ENCODE data around the gene HAO2.

HAO2 gene

GRCh38 chr1:119430486-119430885 lies 61.9 kb downstream of the HAO2 start:
- no peak overlapping the region for H3K4me3 Mint-ChIP-seq
- ATAC-seq = no peak
- no peaks in the 10 kb centered on the region for H3K4me1 Mint-ChIP-seq
- peaks cover 2% of the 10 kb centered on the region for H3K9me3 Mint-ChIP-seq
- H3K36me3 Mint-ChIP-seq = no peaks in the 10 kb centered on the region
- H3K27ac Mint-ChIP-seq = no peak overlapping the region
- no peak for DNase-seq (ENCODE audit: low spot score in 2 of 2)

GRCh38 chr1:119431836-119432235 lies 63.3 kb downstream of the HAO2 start:
- Mint-ChIP-seq H3K9me3 (peaks cover 2% of the 10 kb centered on the region), H3K4me1 (no peaks in the 10 kb centered on the region), H3K4me3 (no peak overlapping the region), H3K27ac (no peak overlapping the region), H3K36me3 (no peaks in the 10 kb centered on the region)
- DNase-seq (ENCODE audit: low spot score in 2 of 2) (no peak), ATAC-seq (no peak)

- DNase-seq (ENCODE audit: low spot score in 2 of 2) (no peak), ATAC-seq (no peak)
- Mint-ChIP-seq H3K9me3 (peaks cover 5% of the 10 kb centered on the region), H3K27ac (no peak overlapping the region), H3K4me1 (no peaks in the 10 kb centered on the region), H3K4me3 (no peak overlapping the region), H3K36me3 (no peaks in the 10 kb centered on the region)
Observed at GRCh38 chr1:119435052-119435451, 66.5 kb downstream of the HAO2 start.

GRCh38 chr1:119438761-119439160 lies 70.2 kb downstream of the HAO2 start:
- H3K9me3 Mint-ChIP-seq = peaks cover 5% of the 10 kb centered on the region
- no peaks in the 10 kb centered on the region for H3K36me3 Mint-ChIP-seq
- no peak overlapping the region for H3K27ac Mint-ChIP-seq
- no peaks in the 10 kb centered on the region for H3K4me1 Mint-ChIP-seq
- ATAC-seq = no peak
- DNase-seq (ENCODE audit: low spot score in 2 of 2) = no peak
- H3K4me3 Mint-ChIP-seq = no peak overlapping the region

GRCh38 chr1:119440721-119441307 lies 72.2 kb downstream of the HAO2 start:
- peaks cover 5% of the 10 kb centered on the region for H3K9me3 Mint-ChIP-seq
- H3K4me1 Mint-ChIP-seq = no peaks in the 10 kb centered on the region
- H3K36me3 Mint-ChIP-seq = no peaks in the 10 kb centered on the region
- H3K4me3 Mint-ChIP-seq = no peak overlapping the region
- H3K27ac Mint-ChIP-seq = no peak overlapping the region
- DNase-seq (ENCODE audit: low spot score in 2 of 2) = no peak
- no peak for ATAC-seq

- Mint-ChIP-seq H3K4me3 (no peak overlapping the region), H3K4me1 (no peaks in the 10 kb centered on the region), H3K9me3 (peaks cover 5% of the 10 kb centered on the region), H3K36me3 (no peaks in the 10 kb centered on the region), H3K27ac (no peak overlapping the region)
- ATAC-seq (no peak), DNase-seq (ENCODE audit: low spot score in 2 of 2) (no peak)
Observed at GRCh38 chr1:119442756-119443155, 74.2 kb downstream of the HAO2 start.

All from stimulated activated effector memory CD8-positive, alpha-beta T cell treated with anti-CD3 and anti-CD28 coated beads, Interleukin-12 subunit alpha, Interleukin-12 subunit beta, amount 100 ng/mL, for 72 hours (primary cell).